HG03342 (cell line): ENCODE data around the gene NRDE2.

Experiments used
- ATAC-seq: cut with Tn5 transposase; IDR thresholded peaks from one replicate; pipeline ENCODE4 v1.9.1; 2021; ENCODE audit warnings: mild to moderate bottlenecking, moderate library complexity; ENCODE audit not compliant: unreplicated experiment

NRDE2 gene

DNA sequence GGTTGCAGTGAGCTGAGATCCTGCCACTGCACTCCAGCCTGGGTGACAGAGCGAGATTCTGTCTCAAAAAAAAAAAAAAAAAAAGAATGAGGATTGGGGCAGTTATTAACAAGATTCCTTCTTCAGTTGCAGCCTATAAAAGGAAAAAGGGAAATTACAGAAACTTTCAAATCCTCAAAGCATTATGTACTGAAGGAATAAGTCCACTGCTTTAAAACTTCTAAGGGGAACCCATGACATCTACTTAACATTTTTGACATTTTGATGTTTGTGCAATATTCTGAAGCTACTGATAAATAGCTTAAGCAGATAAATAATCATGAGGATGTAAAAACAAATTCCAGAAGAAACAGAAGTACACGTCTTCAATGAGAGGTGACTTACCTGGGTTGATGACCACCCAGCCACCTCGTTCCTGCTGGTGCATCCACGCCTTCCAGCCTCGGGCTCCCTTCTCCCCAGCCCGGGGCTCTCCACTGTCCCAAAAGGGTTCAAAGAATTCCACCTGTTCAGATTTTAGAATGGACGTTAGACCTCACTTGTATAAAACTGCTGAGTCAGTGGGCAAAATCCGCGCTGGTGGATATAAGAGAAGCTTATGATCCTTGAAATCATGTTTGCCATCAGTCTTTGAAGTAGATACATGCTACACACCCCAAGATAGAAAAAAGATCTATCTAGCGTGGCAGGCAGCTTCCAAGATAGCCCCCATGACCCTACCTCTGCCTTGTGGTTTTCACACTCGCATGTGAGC is 33.7 kb downstream of the NRDE2 start:
- no peak for ATAC-seq

DNA sequence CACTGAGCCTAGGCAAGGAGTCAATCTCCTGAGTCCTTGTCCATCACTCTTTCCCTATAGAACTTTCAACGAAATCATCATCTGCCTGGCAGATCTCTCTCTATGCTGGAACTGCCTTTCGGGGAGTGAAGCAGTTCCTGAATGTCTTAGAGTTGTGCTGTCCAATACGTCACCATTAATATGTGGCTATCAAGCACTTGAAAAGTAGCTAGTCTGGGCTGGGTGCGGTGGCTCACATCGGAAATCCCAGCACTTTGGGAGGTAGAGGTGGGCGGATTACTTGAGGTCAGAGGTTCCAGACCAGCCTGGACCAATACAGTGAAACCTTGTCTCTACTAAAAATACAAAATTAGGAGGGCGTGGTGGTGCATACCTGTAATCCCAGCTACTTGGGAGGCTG is 35.1 kb downstream of the NRDE2 start:
- no peak for ATAC-seq

DNA sequence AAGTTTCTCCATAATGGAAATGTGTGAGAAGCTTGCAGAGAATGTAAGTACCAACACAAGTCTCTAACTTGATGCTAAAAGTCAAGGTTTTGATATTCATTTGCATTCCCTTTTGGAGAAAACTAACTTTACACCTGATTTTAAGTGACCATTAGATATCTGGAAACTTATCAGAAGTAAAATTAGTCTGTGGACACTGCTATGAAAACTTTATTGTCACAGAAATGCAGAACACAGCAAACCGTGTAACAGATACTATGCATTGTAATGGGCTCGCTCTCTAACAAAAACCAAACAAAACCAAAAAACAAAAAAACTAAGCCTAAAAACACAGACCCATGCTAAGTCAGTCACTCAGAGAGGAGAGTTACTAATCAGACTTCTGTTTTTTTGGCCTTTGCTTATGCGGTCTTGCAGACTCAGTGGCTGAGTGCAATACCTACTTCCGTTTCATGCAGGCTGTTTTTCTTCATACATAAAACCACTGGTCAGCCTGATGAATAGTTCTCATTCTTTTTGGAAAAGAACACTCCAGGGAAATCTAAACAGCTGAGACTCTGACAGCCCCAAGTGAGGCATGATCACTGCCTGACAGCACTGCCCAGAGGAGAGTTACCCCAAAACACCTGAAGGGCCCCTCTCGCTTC is 35.7 kb downstream of the NRDE2 start:
- ATAC-seq = no peak

DNA sequence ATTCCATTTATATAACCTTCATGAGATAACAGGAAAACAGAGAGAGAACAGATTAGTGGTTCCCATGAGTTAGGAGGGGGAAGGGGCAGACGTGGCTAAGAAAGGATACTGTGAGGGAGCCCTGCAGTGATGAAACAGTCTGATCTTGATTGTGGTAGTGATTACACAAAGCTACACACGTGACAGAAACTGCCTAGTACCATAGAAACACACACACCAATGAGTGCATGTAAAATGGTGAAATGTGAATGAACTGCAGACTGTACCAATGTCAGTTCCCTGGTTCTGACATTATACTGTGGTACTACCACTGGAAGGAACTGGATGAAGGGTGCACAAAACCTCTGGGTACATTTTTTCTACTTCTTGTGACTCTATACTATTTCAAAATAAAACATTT is 36.9 kb downstream of the NRDE2 start:
- no peak for ATAC-seq

DNA sequence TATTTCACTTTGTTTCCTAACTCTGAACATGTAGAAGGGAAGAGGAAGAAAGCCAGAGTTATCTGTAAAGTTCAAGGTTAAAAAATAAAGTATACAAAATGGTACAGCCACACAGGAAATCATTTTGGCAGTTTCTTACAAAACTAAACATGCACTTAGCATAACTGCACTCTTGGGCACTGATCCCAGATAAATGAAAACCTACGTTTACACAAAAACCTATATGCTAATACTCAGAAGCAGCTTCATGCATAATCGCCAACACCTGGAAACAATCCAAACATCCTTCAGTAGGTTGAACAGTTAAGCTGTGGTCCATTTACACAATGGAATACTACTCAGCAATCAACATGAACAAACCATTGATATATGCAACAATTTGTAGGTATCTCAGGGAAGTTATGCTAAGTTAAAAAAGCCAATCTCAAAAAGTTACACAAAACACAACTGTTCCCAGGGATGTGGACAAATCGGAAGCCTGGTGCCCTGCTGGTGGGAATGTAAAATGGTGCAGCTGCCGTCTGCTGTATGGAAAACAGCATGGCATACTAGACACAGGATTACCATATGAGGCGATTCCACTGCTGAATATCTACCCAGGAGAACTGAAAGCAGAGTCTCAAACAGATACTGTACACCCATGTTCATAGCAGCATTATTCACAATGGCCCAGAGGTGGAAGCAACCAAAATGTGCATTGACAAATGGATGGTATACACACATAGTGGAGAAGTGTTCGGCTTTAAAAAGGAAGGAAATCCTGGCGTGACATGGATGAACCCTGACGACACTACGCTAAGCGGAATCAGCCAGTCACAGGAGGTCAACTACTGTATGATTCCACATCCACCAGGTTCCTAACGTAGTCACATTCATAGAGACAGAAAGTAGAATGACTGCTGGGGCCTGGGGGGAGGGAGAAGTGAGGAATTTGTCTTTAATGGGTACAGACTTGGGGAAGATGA is 37.7 kb downstream of the NRDE2 start:
- no peak for ATAC-seq

DNA sequence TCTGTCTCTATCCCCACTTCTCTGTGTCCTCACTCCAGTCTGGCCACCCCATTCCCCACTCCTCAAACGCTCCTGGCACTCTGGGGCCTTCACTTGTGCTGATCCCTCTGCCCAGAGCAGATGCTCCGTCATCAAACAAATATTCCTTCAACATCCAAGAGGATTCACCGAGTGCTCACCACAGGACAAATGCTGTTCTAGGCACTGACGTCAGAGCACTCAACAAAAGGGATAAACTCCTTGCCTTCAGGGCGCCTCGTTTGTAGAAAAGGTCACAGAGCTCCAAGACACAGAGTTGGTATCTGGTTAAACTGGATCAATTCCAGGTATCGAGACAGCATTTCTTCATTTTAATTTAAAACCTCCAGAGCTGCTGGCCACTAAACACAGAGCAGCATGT is 40.0 kb downstream of the NRDE2 start:
- ATAC-seq = no peak

DNA sequence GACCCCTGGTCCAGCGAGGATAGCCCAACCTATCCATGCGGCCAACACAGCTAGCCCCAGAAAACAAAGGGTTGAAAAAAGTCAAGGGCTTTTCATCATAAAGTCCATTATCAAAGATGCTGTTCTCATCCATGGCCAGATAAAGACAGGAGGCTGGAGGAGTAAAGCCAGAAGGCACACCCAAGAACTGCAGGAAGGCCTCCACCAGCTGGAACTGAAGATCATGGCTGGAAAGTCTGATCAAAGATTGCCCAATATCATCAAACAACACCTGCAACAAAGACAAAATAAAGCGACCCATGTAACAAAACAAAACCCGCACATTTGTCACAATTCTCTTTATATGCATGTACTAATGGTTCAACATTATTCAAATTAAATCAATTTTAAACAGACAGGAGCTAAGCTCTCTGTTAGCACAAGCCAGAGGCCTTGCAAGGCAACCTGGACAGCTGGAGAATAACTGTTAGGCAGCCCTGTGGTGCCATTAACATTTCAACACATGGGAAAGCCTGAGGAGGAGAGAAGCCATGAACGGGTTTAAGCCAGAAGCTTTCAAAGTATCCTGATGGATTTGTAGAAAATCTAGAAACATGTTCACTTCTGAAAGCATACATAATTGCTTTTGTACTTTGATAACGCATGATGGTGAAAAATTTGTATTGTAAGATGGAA is 41.3 kb downstream of the NRDE2 start:
- no peak for ATAC-seq

DNA sequence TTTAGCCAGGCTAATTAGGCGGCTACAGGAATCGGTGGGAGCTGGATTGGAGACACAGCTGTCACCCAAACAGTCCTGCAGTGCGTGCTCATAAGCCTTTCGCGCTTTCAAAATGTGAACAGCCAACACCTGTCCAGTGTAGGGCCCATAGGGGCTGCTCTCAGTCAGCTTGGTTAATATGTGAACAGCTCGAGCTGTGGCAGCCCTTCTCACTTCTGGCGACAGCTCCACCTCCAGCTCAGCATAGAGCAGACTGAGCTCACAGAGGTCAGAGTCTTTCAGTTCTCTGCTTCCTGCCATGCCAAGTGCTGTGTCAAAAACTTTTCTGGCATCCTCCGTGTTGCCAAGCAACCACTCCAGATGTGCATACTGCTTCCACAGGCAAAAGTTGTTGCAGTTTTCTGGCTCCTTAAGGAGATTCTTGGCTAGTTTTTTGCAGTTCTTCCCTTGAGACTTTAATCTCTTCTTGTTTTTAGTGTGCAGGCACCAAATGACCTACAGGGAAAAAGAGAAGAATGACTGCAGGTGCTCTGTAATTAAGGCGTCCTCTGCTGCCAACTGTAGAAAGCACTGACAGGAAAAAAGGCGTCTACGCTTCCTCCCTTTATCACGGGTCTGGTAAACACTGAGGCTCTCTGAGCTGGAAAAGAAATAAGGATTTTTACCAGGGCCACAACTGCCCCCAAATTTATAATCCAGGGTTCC is 42.9 kb downstream of the NRDE2 start:
- ATAC-seq = peak; percentile 85

- no peak for ATAC-seq
Observed at GRCh38 chr14:90287791-90288190, 44.0 kb downstream of the NRDE2 start.

- ATAC-seq = no peak
Observed at GRCh38 chr14:90281756-90282155, 50.0 kb downstream of the NRDE2 start.

DNA sequence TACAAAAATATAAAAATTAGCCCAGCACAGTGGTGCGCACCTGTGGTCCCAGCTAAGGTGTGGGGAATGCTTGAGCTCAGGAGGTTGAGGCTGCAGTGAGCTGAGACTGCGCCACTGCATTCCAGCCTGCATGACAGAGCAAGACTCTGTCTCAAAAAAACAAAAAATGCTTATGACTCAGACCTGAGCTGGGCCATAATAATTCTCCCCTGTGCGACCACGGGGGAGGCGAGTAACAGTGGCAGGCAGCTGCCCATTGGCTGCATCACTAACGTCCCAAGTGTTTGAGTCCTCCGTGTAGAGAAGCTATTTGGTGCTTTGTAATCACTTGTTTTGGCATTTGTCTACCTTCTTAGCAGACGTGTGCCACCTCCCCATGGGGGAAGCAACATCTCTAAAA is 50.5 kb downstream of the NRDE2 start:
- ATAC-seq = no peak

- ATAC-seq = no peak
Observed at GRCh38 chr14:90280096-90280495, 51.6 kb downstream of the NRDE2 start.

DNA sequence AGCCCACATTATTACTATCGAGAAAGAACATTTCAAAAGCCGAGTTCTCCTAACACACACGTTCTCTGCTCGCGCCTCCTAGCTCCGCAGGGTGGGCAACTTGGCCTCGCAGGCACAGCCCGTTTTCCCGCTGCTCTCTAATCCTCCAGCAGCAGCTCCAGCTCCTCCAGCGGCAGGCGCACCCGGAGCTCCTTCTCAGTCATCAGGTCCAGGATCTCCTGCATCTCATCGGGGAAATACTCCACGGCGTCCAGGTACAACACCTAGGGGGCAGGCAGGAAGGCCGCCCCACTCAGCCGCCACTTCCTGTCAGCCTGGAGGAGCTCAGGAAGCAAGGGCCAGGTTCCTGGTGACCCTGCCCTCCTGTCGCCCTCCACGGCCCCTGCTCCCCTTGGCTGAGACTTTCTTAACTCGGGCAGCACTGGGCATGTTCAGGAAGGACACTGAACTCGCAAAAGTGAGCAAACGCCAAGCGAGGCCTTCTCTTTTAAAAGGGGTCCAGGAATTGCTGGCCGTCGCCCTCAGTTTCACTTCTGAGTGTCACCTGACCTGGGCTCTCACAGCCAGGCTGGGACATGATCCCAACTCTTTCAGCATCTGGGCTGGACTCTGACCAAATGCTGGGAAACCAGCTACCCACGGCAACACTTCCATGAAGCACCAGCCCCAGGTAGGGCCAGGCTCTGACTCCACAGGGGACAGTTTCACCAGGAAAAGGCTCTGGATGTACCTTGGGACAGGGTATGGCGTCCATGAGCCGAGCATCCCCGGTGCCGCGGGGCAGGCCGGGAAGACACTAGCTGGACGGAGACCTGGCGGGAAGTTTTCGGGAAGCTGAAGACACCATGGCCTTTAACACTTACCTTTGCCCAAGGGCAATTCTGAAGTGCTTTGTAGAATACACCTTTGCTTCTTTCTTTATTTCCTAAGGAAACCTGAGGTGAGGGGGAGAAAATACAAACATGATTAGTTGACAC is 53.3 kb downstream of the NRDE2 start:
- ATAC-seq = no peak

DNA sequence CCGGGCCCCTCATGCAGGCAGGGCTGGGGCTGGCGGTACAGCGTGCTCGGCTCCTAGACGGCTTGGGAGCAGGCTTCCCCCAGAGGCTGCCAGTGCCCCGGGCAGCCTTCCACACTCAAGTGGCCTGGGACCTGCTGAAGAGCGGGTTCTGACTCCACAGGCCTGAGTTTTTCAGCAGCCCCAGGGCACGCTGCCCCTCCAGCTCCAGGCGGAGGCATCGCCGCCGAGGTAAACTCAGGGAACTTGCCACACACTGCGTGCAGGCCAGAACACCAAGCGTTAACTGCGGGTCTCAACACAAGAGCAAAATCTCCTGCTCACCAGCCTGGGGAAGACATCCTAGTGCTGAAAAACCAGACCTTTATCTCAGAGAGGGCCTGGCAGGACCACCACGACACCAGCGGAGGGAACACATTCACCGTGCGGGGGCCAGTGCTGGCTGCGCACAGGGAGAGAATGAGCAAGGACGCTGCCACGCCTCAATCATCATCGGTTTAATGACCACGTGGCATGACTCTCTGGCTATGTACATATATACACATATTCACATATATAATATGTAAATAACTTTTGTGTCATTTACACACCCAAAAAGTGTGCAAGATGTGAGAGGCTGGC is 54.1 kb downstream of the NRDE2 start:
- no peak for ATAC-seq

DNA sequence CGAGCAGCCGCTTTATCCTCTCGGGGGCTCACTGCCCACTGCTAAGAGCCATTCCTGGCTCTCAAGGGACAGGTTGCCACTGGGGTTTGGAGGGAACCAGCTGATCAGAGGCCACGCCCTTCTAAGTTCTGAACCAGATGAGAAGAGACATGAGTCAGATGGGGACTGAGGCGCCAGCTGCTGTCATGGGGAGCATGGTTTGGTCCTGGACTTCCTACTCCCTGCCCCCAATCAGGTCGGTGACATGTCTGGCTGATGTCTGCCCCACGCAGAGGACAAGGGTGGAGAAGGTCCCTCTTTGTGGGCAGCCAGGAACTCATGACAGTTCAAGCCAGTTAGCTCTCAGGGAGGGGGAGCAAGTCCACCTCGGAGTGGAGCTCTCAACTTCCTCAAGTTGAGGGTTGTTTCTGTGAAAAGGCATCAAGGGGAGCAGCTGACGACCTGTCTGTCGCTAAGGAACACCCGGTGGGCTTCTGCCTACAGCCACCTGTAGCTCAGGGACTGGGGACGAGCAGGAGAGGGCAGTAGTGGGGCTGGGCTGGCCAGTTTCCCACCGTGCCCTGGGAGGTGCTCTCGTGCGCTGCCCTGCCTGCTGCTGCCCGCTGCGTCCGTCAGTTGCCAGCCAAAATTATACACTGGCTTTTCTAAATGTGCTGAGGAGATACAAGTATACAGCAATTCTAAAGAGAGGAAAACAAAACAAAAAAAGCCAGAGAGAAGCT is 54.9 kb downstream of the NRDE2 start:
- ATAC-seq = no peak

GRCh38 chr14:90275820-90276219 is 55.9 kb downstream of the NRDE2 start:
- no peak for ATAC-seq

DNA sequence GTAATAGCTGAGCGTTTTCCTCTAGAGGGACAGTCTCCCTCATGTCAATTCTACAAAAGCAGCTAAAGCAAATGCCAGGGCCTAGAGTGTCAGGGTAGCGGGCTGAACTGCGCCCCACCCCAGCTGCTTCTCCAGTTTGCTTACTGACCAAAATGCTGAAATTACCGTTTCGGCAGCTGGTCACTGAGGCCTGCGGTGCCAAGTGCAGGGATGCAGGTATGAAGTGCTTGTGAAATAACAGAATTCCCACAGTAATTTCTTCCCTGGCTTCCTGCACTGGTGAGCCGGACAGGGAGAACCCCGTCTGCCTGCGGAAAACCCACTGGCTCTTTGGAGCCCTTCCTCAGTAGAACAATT is 56.3 kb downstream of the NRDE2 start:
- no peak for ATAC-seq

DNA sequence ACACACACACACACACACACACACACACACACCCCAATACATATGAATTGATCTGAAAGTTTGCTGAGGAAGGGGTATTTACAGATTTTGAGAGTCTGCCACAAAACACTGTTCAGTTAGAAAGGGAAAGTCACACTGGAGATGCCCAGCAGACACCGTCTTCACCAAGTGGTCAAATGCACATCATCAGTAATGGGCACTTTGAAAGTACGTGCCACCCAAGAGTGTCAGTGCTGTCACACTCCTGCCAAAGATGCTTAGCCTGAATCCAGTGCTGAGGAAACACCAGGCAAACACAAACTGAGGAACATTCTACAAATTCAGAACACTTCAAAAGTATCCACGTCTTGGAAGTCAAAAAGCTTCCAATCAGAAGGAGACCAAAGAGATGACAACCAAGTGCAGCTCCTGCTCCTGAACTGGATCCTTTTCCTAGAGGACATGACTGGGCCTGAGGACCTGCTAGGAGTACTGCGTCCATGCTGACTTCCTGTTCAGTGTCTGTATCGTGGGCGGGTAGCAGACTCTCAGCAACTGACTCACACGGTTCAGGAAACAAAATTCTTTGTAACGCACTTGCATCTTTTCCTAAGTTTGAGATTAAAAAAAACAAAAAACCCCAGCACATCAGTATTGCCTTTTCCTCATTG is 56.8 kb downstream of the NRDE2 start:
- no peak for ATAC-seq
